ENCODE data around the gene FAM114A2. TPM values are rescaled to one million over a fixed set of nuclear protein-coding genes. Genes with fewer than 3 reads are reported as not detected.

FAM114A2 gene
- polyA plus RNA-seq, 1 donor from 2014 or later: 24.8 TPM

DNA sequence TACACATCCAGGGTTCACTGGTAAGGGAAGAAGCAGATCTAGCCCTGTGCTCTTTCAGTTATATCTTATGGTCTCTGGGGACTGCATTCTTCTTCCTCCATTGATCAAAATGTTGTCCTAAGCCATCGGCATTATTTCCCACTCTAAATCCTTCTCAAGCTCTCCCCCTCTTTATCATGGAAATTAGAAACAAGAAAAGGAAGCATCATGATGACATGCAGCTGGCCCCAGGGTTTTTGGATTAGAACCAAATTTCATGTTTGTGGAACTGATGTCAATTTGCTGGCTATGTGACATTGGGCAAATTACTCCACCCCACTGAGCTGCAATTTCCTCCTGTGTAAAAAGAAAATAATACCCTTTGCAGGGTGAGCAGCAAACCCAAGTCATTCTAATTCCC lies 39.6 kb upstream of the FAM114A2 start:
- TF ChIP-seq MXI1 (conservative IDR thresholded peaks at IDR 0.05; ENCODE audit: poor library complexity, severe bottlenecking) (peak; percentile 11), EZH2 (IDR thresholded peaks at IDR 0.05; ENCODE audit: borderline replicate concordance, insufficient read depth, low read length, poor library complexity, severe bottlenecking) (no peak), POLR2AphosphoS5 (IDR thresholded peaks at IDR 0.05) (peak; percentile 19)
- Histone ChIP-seq H3K27ac (ENCODE audit: low read length) (no peak overlapping the region), H2AFZ (ENCODE audit: low read depth, low read length) (no peak overlapping the region), H3K9me3 (ENCODE audit: low read length) (no peaks in the 10 kb centered on the region), H3K79me2 (replicated peaks; ENCODE audit: insufficient read depth, low read length) (no peaks in the 10 kb centered on the region), H3K9me2 (ENCODE audit: insufficient read depth, low read length) (no peaks in the 10 kb centered on the region), H3K9ac (ENCODE audit: low read length) (no peak overlapping the region), H3K4me2 (ENCODE audit: low read length) (no peak overlapping the region), H3K36me3 (ENCODE audit: insufficient read depth, low read length) (no peaks in the 10 kb centered on the region), H3K4me3 (ENCODE audit: low read length) (no peak overlapping the region), H4K20me1 (ENCODE audit: insufficient read depth) (no peaks in the 10 kb centered on the region), H3K27me3 (ENCODE audit: insufficient read depth, low read depth, low read length) (no peaks in the 10 kb centered on the region), H3F3A (ENCODE audit: insufficient read depth, low read length, poor library complexity, severe bottlenecking) (no peaks in the 10 kb centered on the region)

DNA sequence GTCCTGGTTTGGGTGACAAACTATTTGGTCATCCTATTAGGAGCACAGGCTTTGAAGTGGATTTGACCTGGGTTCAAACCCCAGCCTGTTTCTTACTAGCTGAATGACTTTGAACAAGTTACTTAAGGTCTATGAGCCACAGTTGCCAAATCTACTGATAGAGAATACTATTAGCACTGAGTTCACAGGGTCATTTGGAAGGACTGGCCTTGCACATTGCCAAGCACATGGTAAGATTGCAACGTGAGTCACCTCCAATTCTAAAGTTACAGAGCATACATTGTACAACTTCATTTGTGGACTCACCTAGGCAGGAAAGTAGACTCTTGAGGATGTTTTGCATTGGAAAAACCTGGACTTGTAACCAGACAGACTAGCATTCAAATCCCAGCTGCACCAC lies 39.0 kb upstream of the FAM114A2 start:
- Histone ChIP-seq H2AFZ (ENCODE audit: low read depth, low read length) (no peak overlapping the region), H4K20me1 (ENCODE audit: insufficient read depth) (no peaks in the 10 kb centered on the region), H3K4me3 (ENCODE audit: low read length) (no peak overlapping the region), H3K27ac (ENCODE audit: low read length) (no peak overlapping the region), H3K9me3 (ENCODE audit: low read length) (no peaks in the 10 kb centered on the region), H3K79me2 (replicated peaks; ENCODE audit: insufficient read depth, low read length) (no peaks in the 10 kb centered on the region), H3F3A (ENCODE audit: insufficient read depth, low read length, poor library complexity, severe bottlenecking) (no peaks in the 10 kb centered on the region), H3K9me2 (ENCODE audit: insufficient read depth, low read length) (no peaks in the 10 kb centered on the region), H3K4me2 (ENCODE audit: low read length) (no peak overlapping the region), H3K36me3 (ENCODE audit: insufficient read depth, low read length) (no peaks in the 10 kb centered on the region), H3K27me3 (ENCODE audit: insufficient read depth, low read depth, low read length) (no peaks in the 10 kb centered on the region), H3K9ac (ENCODE audit: low read length) (no peak overlapping the region)
- TF ChIP-seq EP300 (conservative IDR thresholded peaks at IDR 0.05; ENCODE audit: poor library complexity, severe bottlenecking) (no peak), RAD21 (conservative IDR thresholded peaks at IDR 0.05) (no peak), POLR2AphosphoS5 (IDR thresholded peaks at IDR 0.05) (no peak), SMC3 (conservative IDR thresholded peaks at IDR 0.05; ENCODE audit: poor library complexity) (no peak), TAF1 (IDR thresholded peaks at IDR 0.05; ENCODE audit: low read depth) (no peak), MXI1 (conservative IDR thresholded peaks at IDR 0.05; ENCODE audit: poor library complexity, severe bottlenecking) (no peak), EZH2 (IDR thresholded peaks at IDR 0.05; ENCODE audit: borderline replicate concordance, insufficient read depth, low read length, poor library complexity, severe bottlenecking) (no peak)
- TF ChIP-seq, protein P1, sequence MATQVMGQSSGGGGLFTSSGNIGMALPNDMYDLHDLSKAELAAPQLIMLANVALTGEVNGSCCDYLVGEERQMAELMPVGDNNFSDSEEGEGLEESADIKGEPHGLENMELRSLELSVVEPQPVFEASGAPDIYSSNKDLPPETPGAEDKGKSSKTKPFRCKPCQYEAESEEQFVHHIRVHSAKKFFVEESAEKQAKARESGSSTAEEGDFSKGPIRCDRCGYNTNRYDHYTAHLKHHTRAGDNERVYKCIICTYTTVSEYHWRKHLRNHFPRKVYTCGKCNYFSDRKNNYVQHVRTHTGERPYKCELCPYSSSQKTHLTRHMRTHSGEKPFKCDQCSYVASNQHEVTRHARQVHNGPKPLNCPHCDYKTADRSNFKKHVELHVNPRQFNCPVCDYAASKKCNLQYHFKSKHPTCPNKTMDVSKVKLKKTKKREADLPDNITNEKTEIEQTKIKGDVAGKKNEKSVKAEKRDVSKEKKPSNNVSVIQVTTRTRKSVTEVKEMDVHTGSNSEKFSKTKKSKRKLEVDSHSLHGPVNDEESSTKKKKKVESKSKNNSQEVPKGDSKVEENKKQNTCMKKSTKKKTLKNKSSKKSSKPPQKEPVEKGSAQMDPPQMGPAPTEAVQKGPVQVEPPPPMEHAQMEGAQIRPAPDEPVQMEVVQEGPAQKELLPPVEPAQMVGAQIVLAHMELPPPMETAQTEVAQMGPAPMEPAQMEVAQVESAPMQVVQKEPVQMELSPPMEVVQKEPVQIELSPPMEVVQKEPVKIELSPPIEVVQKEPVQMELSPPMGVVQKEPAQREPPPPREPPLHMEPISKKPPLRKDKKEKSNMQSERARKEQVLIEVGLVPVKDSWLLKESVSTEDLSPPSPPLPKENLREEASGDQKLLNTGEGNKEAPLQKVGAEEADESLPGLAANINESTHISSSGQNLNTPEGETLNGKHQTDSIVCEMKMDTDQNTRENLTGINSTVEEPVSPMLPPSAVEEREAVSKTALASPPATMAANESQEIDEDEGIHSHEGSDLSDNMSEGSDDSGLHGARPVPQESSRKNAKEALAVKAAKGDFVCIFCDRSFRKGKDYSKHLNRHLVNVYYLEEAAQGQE (IDR thresholded peaks at IDR 0.05; ENCODE audit: borderline replicate concordance): no peak
- TF ChIP-seq, protein P2, sequence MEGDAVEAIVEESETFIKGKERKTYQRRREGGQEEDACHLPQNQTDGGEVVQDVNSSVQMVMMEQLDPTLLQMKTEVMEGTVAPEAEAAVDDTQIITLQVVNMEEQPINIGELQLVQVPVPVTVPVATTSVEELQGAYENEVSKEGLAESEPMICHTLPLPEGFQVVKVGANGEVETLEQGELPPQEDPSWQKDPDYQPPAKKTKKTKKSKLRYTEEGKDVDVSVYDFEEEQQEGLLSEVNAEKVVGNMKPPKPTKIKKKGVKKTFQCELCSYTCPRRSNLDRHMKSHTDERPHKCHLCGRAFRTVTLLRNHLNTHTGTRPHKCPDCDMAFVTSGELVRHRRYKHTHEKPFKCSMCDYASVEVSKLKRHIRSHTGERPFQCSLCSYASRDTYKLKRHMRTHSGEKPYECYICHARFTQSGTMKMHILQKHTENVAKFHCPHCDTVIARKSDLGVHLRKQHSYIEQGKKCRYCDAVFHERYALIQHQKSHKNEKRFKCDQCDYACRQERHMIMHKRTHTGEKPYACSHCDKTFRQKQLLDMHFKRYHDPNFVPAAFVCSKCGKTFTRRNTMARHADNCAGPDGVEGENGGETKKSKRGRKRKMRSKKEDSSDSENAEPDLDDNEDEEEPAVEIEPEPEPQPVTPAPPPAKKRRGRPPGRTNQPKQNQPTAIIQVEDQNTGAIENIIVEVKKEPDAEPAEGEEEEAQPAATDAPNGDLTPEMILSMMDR (IDR thresholded peaks at IDR 0.05; ENCODE audit: poor library complexity, severe bottlenecking): no peak
